Neural progenitor cell (in vitro differentiated cells): ENCODE results near the gene GPR162. TPM values are rescaled to one million over a fixed set of nuclear protein-coding genes. Genes with fewer than 3 reads are reported as not detected.

Experiments used
- DNase-seq: peaks from one replicate; pipeline ENCODE4 v3.0.0-alpha.2; 2016; ENCODE audit warnings: low spot score
- H2AFZ ChIP-seq: fragments of 200-600 bp; sonication (generic); replicated peaks from 2 replicates; pipeline ENCODE4 v1.6.1; 2016; ENCODE audit warnings: antibody characterized with exemption
- H3F3A ChIP-seq: fragments of 200-600 bp; sonication (generic); 2 replicates; pipeline ENCODE4 v1.6.1; 2016; ENCODE audit warnings: antibody characterized with exemption, low read depth
- H3K27ac ChIP-seq: fragments of 200-600 bp; sonication (generic); 2 replicates; pipeline ENCODE4 v1.5.1; 2016; ENCODE audit warnings: mild to moderate bottlenecking
- H3K27me3 ChIP-seq: fragments of 200-600 bp; sonication (generic); 2 replicates; pipeline ENCODE4 v1.6.1; 2016; ENCODE audit warnings: mild to moderate bottlenecking, moderate library complexity
- H3K36me3 ChIP-seq: fragments of 200-600 bp; sonication (generic); 2 replicates; pipeline ENCODE4 v1.5.1; 2016
- H3K4me1 ChIP-seq: fragments of 200-600 bp; sonication (generic); 2 replicates; pipeline ENCODE4 v1.6.1; 2016; ENCODE audit warnings: mixed run types
- H3K4me2 ChIP-seq: fragments of 200-600 bp; sonication (generic); 2 replicates; pipeline ENCODE4 v1.6.1; 2016
- H3K4me3 ChIP-seq: fragments of 200-600 bp; sonication (generic); 2 replicates; pipeline ENCODE4 v1.5.1; 2016
- H3K79me2 ChIP-seq: fragments of 200-600 bp; sonication (generic); 2 replicates; pipeline ENCODE4 v1.6.1; 2016; ENCODE audit warnings: low read depth
- H3K9ac ChIP-seq: fragments of 200-600 bp; sonication (generic); 2 replicates; pipeline ENCODE4 v1.6.1; 2016
- H3K9me3 ChIP-seq: fragments of 200-600 bp; sonication (generic); 2 replicates; pipeline ENCODE4 v1.5.1; 2016; ENCODE audit warnings: low read depth
- H4K20me1 ChIP-seq: fragments of 200-600 bp; sonication (generic); 2 replicates; pipeline ENCODE4 v1.6.1; 2016; ENCODE audit warnings: low read depth
- H3K27ac Mint-ChIP-seq: 3 replicates; pipeline ENCODE4 v1.8.0; 2021; ENCODE audit warnings: mixed read lengths
- H3K27me3 Mint-ChIP-seq: 2 replicates; pipeline ENCODE4 v1.8.0; 2022; ENCODE audit warnings: low read depth, mild to moderate bottlenecking, inconsistent platforms, moderate library complexity, mixed read lengths; ENCODE audit not compliant: insufficient read depth
- H3K36me3 Mint-ChIP-seq: 3 replicates; pipeline ENCODE4 v1.8.0; 2021; ENCODE audit warnings: mixed read lengths
- H3K4me1 Mint-ChIP-seq: 3 replicates; pipeline ENCODE4 v1.8.0; 2021; ENCODE audit warnings: mixed read lengths
- H3K4me3 Mint-ChIP-seq: 3 replicates; pipeline ENCODE4 v1.8.0; 2021; ENCODE audit warnings: mild to moderate bottlenecking, moderate library complexity, mixed read lengths
- H3K9me3 Mint-ChIP-seq: 3 replicates; pipeline ENCODE4 v1.8.0; 2020; ENCODE audit warnings: mixed read lengths
- CTCF ChIP-seq: fragments of 200-600 bp; sonication (generic); IDR thresholded peaks from 2 replicates; pipeline ENCODE4 v1.5.1; 2017; ENCODE audit warnings: antibody characterized with exemption, mild to moderate bottlenecking
- EZH2 ChIP-seq: fragments of 200-600 bp; sonication (generic); IDR thresholded peaks from 2 replicates; pipeline ENCODE4 v1.6.1; 2017; ENCODE audit warnings: antibody characterized with exemption, mild to moderate bottlenecking, moderate library complexity
- EZH2phosphoT487 ChIP-seq: fragments of 200-600 bp; sonication (generic); IDR thresholded peaks from 2 replicates; pipeline ENCODE4 v1.6.1; 2017; ENCODE audit warnings: antibody characterized with exemption
- total RNA-seq: library from RNA; depleted of rRNA; stranded (reverse); fragments of >200 nt; gene quantifications from 2 replicates; pipeline ENCODE4 v1.2.3, GENCODE V29; 2015; ENCODE audit warnings: low replicate concordance

The GPR162 gene
- total RNA-seq, 1 donor from 2014 or later: 10.0 TPM

- peak overlapping the region; percentile 82 for H3K4me2 ChIP-seq
- H3K9me3 Mint-ChIP-seq: no peaks in the 10 kb centered on the region
- H3K4me1 ChIP-seq: peaks cover 19% of the 10 kb centered on the region
- peaks cover 34% of the 10 kb centered on the region for H3F3A ChIP-seq
- H3K79me2 ChIP-seq: peaks cover 54% of the 10 kb centered on the region
- H4K20me1 ChIP-seq: peaks cover 32% of the 10 kb centered on the region
- no peaks in the 10 kb centered on the region for H3K9me3 ChIP-seq
- no peak overlapping the region for H2AFZ ChIP-seq
- H3K36me3 ChIP-seq: peaks cover 2% of the 10 kb centered on the region
- TF ChIP-seq CTCF (no peak), EZH2 (no peak)
- H3K9ac ChIP-seq: no peak overlapping the region
- peak overlapping the region; percentile 93 for H3K4me3 Mint-ChIP-seq
- H3K27me3 Mint-ChIP-seq: peaks cover 7% of the 10 kb centered on the region
- peak overlapping the region; percentile 73 for H3K4me3 ChIP-seq
- DNase-seq: peak; percentile 64
- H3K36me3 Mint-ChIP-seq: peaks cover 30% of the 10 kb centered on the region
- H3K27ac ChIP-seq: peak overlapping the region; percentile 2
- H3K4me1 Mint-ChIP-seq: peaks cover 37% of the 10 kb centered on the region
- peak overlapping the region; percentile 74 for H3K27ac Mint-ChIP-seq
- H3K27me3 ChIP-seq: no peaks in the 10 kb centered on the region
Measured at GRCh38 chr12:6852651-6853354, 31.2 kb downstream of the GPR162 start.

GRCh38 chr12:6853626-6854025 is 32.0 kb downstream of the GPR162 start:
- Histone ChIP-seq H3K4me3 (peak overlapping the region; percentile 73), H3K36me3 (peaks cover 4% of the 10 kb centered on the region), H2AFZ (no peak overlapping the region), H4K20me1 (peaks cover 32% of the 10 kb centered on the region), H3K9ac (no peak overlapping the region), H3F3A (peaks cover 28% of the 10 kb centered on the region), H3K9me3 (no peaks in the 10 kb centered on the region), H3K27me3 (no peaks in the 10 kb centered on the region), H3K4me1 (peaks cover 19% of the 10 kb centered on the region), H3K27ac (no peak overlapping the region), H3K79me2 (peaks cover 51% of the 10 kb centered on the region), H3K4me2 (peak overlapping the region; percentile 82)
- Mint-ChIP-seq H3K27ac (peak overlapping the region; percentile 8), H3K4me3 (peak overlapping the region; percentile 93), H3K9me3 (no peaks in the 10 kb centered on the region), H3K27me3 (peaks cover 7% of the 10 kb centered on the region), H3K4me1 (peaks cover 33% of the 10 kb centered on the region), H3K36me3 (peaks cover 31% of the 10 kb centered on the region)
- TF ChIP-seq EZH2phosphoT487: no peak
- no peak for TF ChIP-seq EZH2
- no peak for TF ChIP-seq CTCF
- no peak for DNase-seq

- Histone ChIP-seq H3F3A (peaks cover 25% of the 10 kb centered on the region), H3K9me3 (no peaks in the 10 kb centered on the region), H3K4me3 (no peak overlapping the region), H2AFZ (no peak overlapping the region), H3K27ac (no peak overlapping the region), H3K27me3 (no peaks in the 10 kb centered on the region), H3K9ac (no peak overlapping the region), H3K36me3 (peaks cover 4% of the 10 kb centered on the region), H4K20me1 (peaks cover 28% of the 10 kb centered on the region), H3K4me2 (no peak overlapping the region), H3K4me1 (peaks cover 19% of the 10 kb centered on the region), H3K79me2 (peaks cover 48% of the 10 kb centered on the region)
- no peak for DNase-seq
- Mint-ChIP-seq H3K27me3 (peaks cover 7% of the 10 kb centered on the region), H3K27ac (peak overlapping the region; percentile 47), H3K36me3 (peaks cover 29% of the 10 kb centered on the region), H3K4me1 (peaks cover 32% of the 10 kb centered on the region), H3K9me3 (no peaks in the 10 kb centered on the region), H3K4me3 (peak overlapping the region; percentile 93)
- TF ChIP-seq CTCF (no peak), EZH2phosphoT487 (no peak), EZH2 (no peak)
Measured at GRCh38 chr12:6854036-6854435, 32.4 kb downstream of the GPR162 start.
